ENCODE results near the gene ANKS4B.

GRCh38 chr16:21250072-21250923, 16.8 kb downstream of the ANKS4B start:
- TF ChIP-seq PPARA (CRISPR knock-in tag; IDR thresholded peaks at IDR 0.05; ENCODE audit: borderline replicate concordance) (no peak), ZNF8 (CRISPR knock-in tag; IDR thresholded peaks at IDR 0.05) (no peak), ARNTL (CRISPR knock-in tag; IDR thresholded peaks at IDR 0.05; ENCODE audit: borderline replicate concordance, low read depth) (no peak), RARB (CRISPR knock-in tag; IDR thresholded peaks at IDR 0.05) (no peak), TCF4 (CRISPR knock-in tag; IDR thresholded peaks at IDR 0.05; ENCODE audit: borderline replicate concordance) (no peak), CSDC2 (CRISPR knock-in tag; IDR thresholded peaks at IDR 0.05) (no peak)

Measured in SK-N-SH treated with all-trans-retinoic acid at 6 μM for 48 hours (cell line).